B cell (primary cell): Measurements from ENCODE around the gene ITGB6. TPM values are rescaled to one million over a fixed set of nuclear protein-coding genes. Genes with fewer than 3 reads are reported as not detected.
A peak's percentile ranks its signal among the peaks of the same experiment; 100 is the strongest.

Experiments used
- ATAC-seq: fragments of 200-7000 bp; cut with Tn5 transposase; one replicate; pipeline ENCODE4 v1.10.0; 2021; ENCODE audit warnings: low read depth, mild to moderate bottlenecking, moderate number of reproducible peaks, moderate library complexity
- CTCF ChIA-PET: fragments of 350-600 bp; sonication (Branson Sonifier 250); formaldehyde crosslinking; loops from one replicate; lab custom pipeline; 2021; ENCODE audit warnings: antibody characterized with exemption, inconsistent platforms; lab: Charles Lee
- POLR2A ChIA-PET: fragments of 350-600 bp; sonication (Branson Sonifier 250); formaldehyde crosslinking; loops from one replicate; lab custom pipeline; 2021; ENCODE audit warnings: antibody characterized with exemption; lab: Charles Lee
- DNase-seq: peaks from one replicate; pipeline ENCODE4 v3.0.0; 2013
- H2AFZ ChIP-seq: 2 replicates; pipeline ENCODE4 v1.6.1; 2012; ENCODE audit warnings: mild to moderate bottlenecking, low read depth, low read length; ENCODE audit not compliant: insufficient read depth, poor library complexity, severe bottlenecking
- H3K27ac ChIP-seq, 2 donors: 1 replicate in 1 of 2; 2 replicates in 1 of 2; pipeline ENCODE4 v1.5.1; 2012 to 2013; ENCODE audit warnings: low read length in 2 of 2, mild to moderate bottlenecking in 2 of 2, moderate library complexity in 1 of 2
- H3K27me3 ChIP-seq, 4 experiments: fragments of 200-600 bp in 1 of 4; sonication (generic) in 1 of 4; replicated peaks in 1 of 4; 1 replicate in 2 of 4; 2 replicates in 2 of 4; pipeline versions ENCODE4 v1.6.1 to v1.7.0; 2013 to 2016; ENCODE audit warnings: low read length in 3 of 4, mild to moderate bottlenecking in 2 of 4, mixed read lengths in 1 of 4, moderate library complexity in 1 of 4; ENCODE audit not compliant: insufficient read depth in 4 of 4, control insufficient read depth in 3 of 4; ENCODE audit errors: control extremely low read depth in 1 of 4
- H3K36me3 ChIP-seq, 2 experiments: replicated peaks in 1 of 2; 1 replicate in 1 of 2; 2 replicates in 1 of 2; pipeline versions ENCODE4 v1.6.1 to v1.7.1; 2013; ENCODE audit warnings: low read length in 1 of 2; ENCODE audit not compliant: insufficient read depth in 2 of 2, control insufficient read depth in 1 of 2; ENCODE audit errors: control extremely low read depth in 1 of 2, extremely low read depth in 1 of 2
- H3K4me1 ChIP-seq, 2 donors: fragments of 200-600 bp in 1 of 2; sonication (generic) in 1 of 2; 1 replicate in 1 of 2; 2 replicates in 1 of 2; pipeline versions ENCODE4 v1.5.1 to v1.6.1; 2013 to 2017; ENCODE audit warnings: low read length in 2 of 2; ENCODE audit not compliant: control insufficient read depth in 2 of 2, insufficient read depth in 2 of 2
- H3K4me2 ChIP-seq: replicated peaks from 2 replicates; pipeline ENCODE3; 2012; ENCODE audit warnings: mild to moderate bottlenecking, low read depth, low read length; ENCODE audit not compliant: poor library complexity, severe bottlenecking
- H3K4me3 ChIP-seq, 5 experiments: fragments of 200-600 bp in 1 of 5; sonication (generic) in 1 of 5; 1 replicate in 3 of 5; 2 replicates in 2 of 5; pipeline versions ENCODE4 v1.5.1 to v1.7.0; 2011 to 2016; ENCODE audit warnings: low read length in 4 of 5, mild to moderate bottlenecking in 4 of 5, low read depth in 2 of 5, control low read depth in 1 of 5, moderate library complexity in 1 of 5; ENCODE audit not compliant: insufficient read depth in 1 of 5; ENCODE audit errors: control extremely low read depth in 1 of 5, extremely low read depth in 1 of 5
- H3K79me2 ChIP-seq: fragments of 200-600 bp; sonication (generic); one replicate; pipeline ENCODE4 v1.6.0; 2016; ENCODE audit warnings: low read length; ENCODE audit not compliant: control insufficient read depth, insufficient read depth
- H3K9ac ChIP-seq: fragments of 200-600 bp; sonication (generic); 2 replicates; pipeline ENCODE4 v1.6.1; 2017; ENCODE audit warnings: mild to moderate bottlenecking, low read length, moderate library complexity
- H3K9me3 ChIP-seq, 3 donors: one replicate each; pipeline versions ENCODE4 v1.6.1 to v1.7.1; 2013; ENCODE audit warnings: low read length in 2 of 3; ENCODE audit not compliant: control insufficient read depth in 2 of 3, insufficient read depth in 1 of 3; ENCODE audit errors: control extremely low read depth in 1 of 3
- H4K20me1 ChIP-seq: 2 replicates; pipeline ENCODE4 v1.6.0; 2012; ENCODE audit warnings: mild to moderate bottlenecking, low read length; ENCODE audit not compliant: insufficient read depth, control insufficient read depth, poor library complexity, severe bottlenecking
- H3K27ac Mint-ChIP-seq: one replicate; pipeline ENCODE4 v1.8.0; 2021; ENCODE audit warnings: mixed read lengths
- H3K27me3 Mint-ChIP-seq: one replicate; pipeline ENCODE4 v1.8.0; 2021; ENCODE audit warnings: mixed read lengths
- H3K4me1 Mint-ChIP-seq: one replicate; pipeline ENCODE4 v1.8.0; 2021; ENCODE audit warnings: mixed read lengths
- H3K4me3 Mint-ChIP-seq: one replicate; pipeline ENCODE4 v1.8.0; 2021; ENCODE audit warnings: mixed read lengths
- H3K9me3 Mint-ChIP-seq: one replicate; pipeline ENCODE4 v1.8.0; 2022; ENCODE audit warnings: mixed read lengths; ENCODE audit not compliant: insufficient read depth
- CTCF ChIP-seq: fragments of 200-600 bp; IDR thresholded peaks from one replicate; pipeline ENCODE4 v1.8.0; 2022; ENCODE audit warnings: antibody characterized with exemption, mild to moderate bottlenecking
- EZH2 ChIP-seq: IDR thresholded peaks from 2 replicates; pipeline ENCODE4 v1.6.1; 2012; ENCODE audit warnings: borderline replicate concordance, low read depth, mild to moderate bottlenecking, moderate library complexity, low read length; ENCODE audit not compliant: insufficient read depth, poor library complexity, severe bottlenecking
- WGBS: methylation state at CpG from one replicate; pipeline ENCODE4 v1.1.5; 2013; ENCODE audit warnings: missing lambda C conversion rate; ENCODE audit not compliant: insufficient coverage; 5-methylcytosine and 5-hydroxymethylcytosine counted together
- intact Hi-C: fragments of 100-400 bp; cut with micrococcal nuclease; formaldehyde crosslinking; loops from one replicate; pipeline ENCODE4 v1.10.0; 2022
- polyA plus RNA-seq: library from polyadenylated mRNA; depleted of rRNA; stranded (reverse); fragments of >200 nt; gene quantifications from 2 replicates; pipeline ENCODE4 v1.2.3, GENCODE V29; 2012
- total RNA-seq, 2 donors: library from RNA; stranded (reverse); fragments of 120-200 nt in 1 of 2; gene quantifications; 1 replicate in 1 of 2; 2 replicates in 1 of 2; pipeline versions ENCODE4 v1.2.3 to v1.2.4, GENCODE V29; 2013 to 2022

Gene ITGB6
- total and polyA plus RNA-seq, 2 donors (not counting 1 experiment from before 2014, with no cell fraction given), result not detected

DNA sequence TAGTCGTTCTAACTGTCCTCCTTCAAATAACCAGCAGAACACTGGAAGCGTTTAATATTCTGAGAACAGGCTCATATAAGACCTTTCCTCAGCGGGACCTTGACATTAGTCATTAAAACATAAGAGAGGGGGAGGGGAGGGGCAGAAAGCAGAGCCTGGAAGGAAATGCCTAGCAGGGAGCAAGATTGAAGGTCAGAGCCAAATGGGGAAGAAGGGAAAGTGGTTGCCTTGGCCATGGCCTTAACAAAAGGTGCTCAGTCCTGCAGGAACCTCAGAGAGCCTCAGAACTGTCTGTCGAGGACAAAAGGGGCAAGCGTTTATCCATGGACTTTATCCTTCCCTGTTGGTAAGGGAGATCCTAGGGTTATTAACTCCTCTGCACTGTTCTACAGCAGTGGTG is 136.8 kb downstream of the ITGB6 start:
- WGBS, result 74% methylated on average over 2 of the region's 5 CpGs
- no peak overlapping the region for H3K27ac Mint-ChIP-seq
- peaks cover 7% of the 10 kb centered on the region for H3K4me1 Mint-ChIP-seq
- DNase-seq (no peak), ATAC-seq (no peak)
- no peaks in the 10 kb centered on the region for H3K36me3 ChIP-seq
- no peak for TF ChIP-seq CTCF
- no peak for TF ChIP-seq EZH2
- H3K9ac ChIP-seq, result no peak overlapping the region
- H3K4me3 ChIP-seq, result no peak overlapping the region
- H3K4me2 ChIP-seq, result no peak overlapping the region
- H3K27me3 Mint-ChIP-seq, result peaks cover 54% of the 10 kb centered on the region
- H4K20me1 ChIP-seq, result no peaks in the 10 kb centered on the region
- H3K27ac ChIP-seq, result no peak overlapping the region
- ChIA-PET POLR2A (no interaction called here), CTCF (no interaction called here)
- peaks cover 10 to 12% of the 10 kb centered on the region in 2 donors for H3K4me1 ChIP-seq
- peaks cover 0 to 28% (median 21%) of the 10 kb centered on the region in 4 experiments for H3K27me3 ChIP-seq
- H3K9me3 Mint-ChIP-seq, result no peaks in the 10 kb centered on the region
- intact Hi-C loops, result no loop called here
- H3K4me3 Mint-ChIP-seq, result peak overlapping the region; percentile 1
- H3K79me2 ChIP-seq, result no peaks in the 10 kb centered on the region
- peaks cover 0 to 11% (median 0%) of the 10 kb centered on the region in 3 donors for H3K9me3 ChIP-seq
- no peak overlapping the region for H2AFZ ChIP-seq

DNA sequence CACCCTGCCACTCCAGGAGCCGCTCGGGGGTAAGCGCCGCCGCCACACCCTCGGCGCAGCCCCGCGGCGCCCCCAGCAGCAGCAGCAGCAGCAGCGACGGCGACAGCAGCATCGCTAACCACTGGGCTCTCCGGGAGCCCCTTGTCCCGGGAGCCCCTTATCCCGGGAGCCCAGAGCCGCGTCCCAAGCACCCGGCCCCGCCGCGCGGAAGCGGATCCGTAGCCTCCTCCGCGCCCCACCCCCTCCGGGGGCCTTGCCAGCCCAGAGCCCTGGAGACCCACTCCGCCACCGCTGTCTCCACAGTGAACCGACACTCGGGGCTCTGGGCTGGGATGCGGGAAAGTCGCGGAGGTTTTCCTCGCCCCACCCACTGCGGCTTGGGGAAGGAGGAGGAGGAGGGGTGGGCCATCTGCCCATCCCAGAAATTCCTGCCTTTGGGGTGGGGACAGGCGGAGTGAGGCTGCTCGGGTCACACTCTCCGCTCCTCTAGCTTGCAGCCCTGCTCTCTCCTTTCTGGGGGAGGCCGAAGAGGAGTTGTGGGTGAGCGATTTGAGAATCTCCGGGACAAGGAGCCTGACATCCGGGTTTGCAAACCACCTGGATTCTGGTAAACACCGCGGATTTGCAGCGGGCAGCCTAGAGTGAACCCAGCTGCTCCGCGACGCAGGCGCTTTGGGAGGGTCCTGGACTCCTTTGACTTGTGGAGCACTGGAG is 137.6 kb downstream of the ITGB6 start, which contains the start of gene PLA2R1:
Gene PLA2R1 (minus strand): TSS at position 324 of the 714 bp plus-strand sequence. CDS start 212 bp downstream, at position 112.
- Histone ChIP-seq H3K4me1 (peaks cover 10 to 12% of the 10 kb centered on the region in 2 donors), H4K20me1 (no peaks in the 10 kb centered on the region), H3K4me3 (peak within 1 kb of the TSS in 2 of 5 experiments; percentile 10 to 19), H3K4me2 (peak within 1 kb of the TSS; percentile 64), H3K36me3 (no peaks in the 10 kb centered on the region), H3K9me3 (peaks cover 0 to 11% (median 0%) of the 10 kb centered on the region in 3 donors), H3K9ac (no peak within 1 kb of the TSS), H2AFZ (peak within 1 kb of the TSS; percentile 28), H3K27me3 (peaks cover 0 to 28% (median 21%) of the 10 kb centered on the region in 4 experiments), H3K79me2 (no peaks in the 10 kb centered on the region), H3K27ac (no peak within 1 kb of the TSS)
- POLR2A ChIA-PET, result no interaction called here
- Mint-ChIP-seq H3K27ac (no peak within 1 kb of the TSS), H3K4me1 (peaks cover 7% of the 10 kb centered on the region), H3K27me3 (peaks cover 61% of the 10 kb centered on the region), H3K9me3 (no peaks in the 10 kb centered on the region), H3K4me3 (peak within 1 kb of the TSS; percentile 56)
- CTCF ChIA-PET, result no interaction called here
- ATAC-seq, result no peak
- 7% methylated on average over 47 of the region's 52 CpGs for WGBS
- intact Hi-C loops, result no loop called here
- no peak for TF ChIP-seq EZH2
- no peak for TF ChIP-seq CTCF
- DNase-seq, result no peak
